Measurements from ENCODE around the gene RGS6.

GRCh38 chr14:72196237-72197015 lies 264.2 kb downstream of the RGS6 start:
- TF ChIP-seq POLR2A (IDR thresholded peaks at IDR 0.05; ENCODE audit: low read depth, low read length) (no peak), POLR2AphosphoS5 (IDR thresholded peaks at IDR 0.05; ENCODE audit: low read depth, low read length) (no peak)

All from GM12892 (cell line).